Measurements from ENCODE around the gene KRTAP5-2. TPM values are rescaled to one million over a fixed set of nuclear protein-coding genes. Genes with fewer than 3 reads are reported as not detected.

The KRTAP5-2 gene
- total RNA-seq, 1 experiment from 2014 or later = not detected

DNA sequence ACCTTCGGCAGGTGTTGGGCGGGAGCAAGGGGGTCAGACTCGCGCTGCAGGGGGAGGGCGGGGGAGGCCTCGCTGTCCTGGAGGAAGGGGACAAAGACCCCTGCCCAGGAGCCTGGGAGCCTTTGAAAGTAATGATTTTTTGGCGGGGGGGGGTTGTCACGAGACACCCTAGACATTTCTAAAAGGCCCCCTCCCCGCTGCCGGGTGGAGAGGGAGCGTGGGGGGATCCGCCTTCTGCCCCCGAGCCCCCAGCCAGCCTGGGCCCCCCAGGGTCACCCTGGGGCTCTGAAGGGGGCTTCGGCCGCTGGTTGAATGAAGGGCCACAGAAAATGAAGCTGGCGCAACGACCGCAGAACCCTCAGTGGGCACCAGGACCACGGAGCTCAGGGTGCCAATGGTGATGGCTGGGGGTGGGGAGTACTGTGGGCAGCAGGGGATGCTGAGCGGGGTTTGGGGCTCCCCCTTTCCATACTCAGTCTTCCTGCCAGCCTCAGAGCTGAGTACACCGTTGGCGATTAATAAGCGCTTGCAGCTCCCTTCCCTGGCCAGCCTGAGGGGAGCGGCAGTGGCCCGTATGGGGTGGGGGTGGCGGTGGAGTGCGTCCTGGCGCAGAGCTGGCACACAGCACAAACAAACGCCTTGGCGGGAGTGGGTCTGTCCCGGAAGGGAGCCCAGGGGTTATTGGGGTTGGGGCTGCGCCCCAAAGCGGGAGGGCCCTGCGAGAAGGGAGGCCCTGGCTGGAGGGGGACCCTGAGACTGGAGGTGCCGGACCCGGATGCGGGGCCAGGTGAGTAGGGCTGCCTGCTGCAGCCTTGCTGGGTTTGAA lies 24.8 kb downstream of the KRTAP5-2 start:
- Histone ChIP-seq H3F3A (ENCODE audit: low read length, unreplicated experiment) (no peaks in the 10 kb centered on the region), H3K9ac (ENCODE audit: low read length) (no peak overlapping the region), H3K79me2 (ENCODE audit: low read length) (no peaks in the 10 kb centered on the region), H3K9me2 (replicated peaks; ENCODE audit: low read length) (no peaks in the 10 kb centered on the region), H3K4me1 (ENCODE audit: insufficient read depth, low read length) (peaks cover 8% of the 10 kb centered on the region), H3K9me3 (ENCODE audit: low read length) (no peaks in the 10 kb centered on the region), H4K20me1 (ENCODE audit: low read length) (no peaks in the 10 kb centered on the region), H3K36me3 (ENCODE audit: low read depth, low read length) (no peaks in the 10 kb centered on the region), H3K4me3 (ENCODE audit: low read length) (peak overlapping the region; percentile 67), H3K27me3 (ENCODE audit: low read length) (peaks cover 16% of the 10 kb centered on the region), H3K27ac (ENCODE audit: low read length) (no peak overlapping the region), H3K4me2 (ENCODE audit: low read length) (peak overlapping the region; percentile 94), H2AFZ (ENCODE audit: low read length) (peak overlapping the region; percentile 80)
- POLR2A ChIA-PET (ENCODE audit: unreplicated experiment) = interaction anchor here (0.6 kb wide), 1 partner anchor 9 kb away, joined by 25 read pairs; no protein-coding TSS in a partner anchor
- ATAC-seq (peak; percentile 40), DNase-seq (no peak)
- CTCF ChIA-PET = interaction anchor here (0.7 to 2.7 kb wide), 5 partner anchors 15 to 27 kb away, joined by 4 to 58 read pairs (median 5); no protein-coding TSS in a partner anchor
- TF ChIP-seq, protein P1, sequence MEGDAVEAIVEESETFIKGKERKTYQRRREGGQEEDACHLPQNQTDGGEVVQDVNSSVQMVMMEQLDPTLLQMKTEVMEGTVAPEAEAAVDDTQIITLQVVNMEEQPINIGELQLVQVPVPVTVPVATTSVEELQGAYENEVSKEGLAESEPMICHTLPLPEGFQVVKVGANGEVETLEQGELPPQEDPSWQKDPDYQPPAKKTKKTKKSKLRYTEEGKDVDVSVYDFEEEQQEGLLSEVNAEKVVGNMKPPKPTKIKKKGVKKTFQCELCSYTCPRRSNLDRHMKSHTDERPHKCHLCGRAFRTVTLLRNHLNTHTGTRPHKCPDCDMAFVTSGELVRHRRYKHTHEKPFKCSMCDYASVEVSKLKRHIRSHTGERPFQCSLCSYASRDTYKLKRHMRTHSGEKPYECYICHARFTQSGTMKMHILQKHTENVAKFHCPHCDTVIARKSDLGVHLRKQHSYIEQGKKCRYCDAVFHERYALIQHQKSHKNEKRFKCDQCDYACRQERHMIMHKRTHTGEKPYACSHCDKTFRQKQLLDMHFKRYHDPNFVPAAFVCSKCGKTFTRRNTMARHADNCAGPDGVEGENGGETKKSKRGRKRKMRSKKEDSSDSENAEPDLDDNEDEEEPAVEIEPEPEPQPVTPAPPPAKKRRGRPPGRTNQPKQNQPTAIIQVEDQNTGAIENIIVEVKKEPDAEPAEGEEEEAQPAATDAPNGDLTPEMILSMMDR (conservative IDR thresholded peaks at IDR 0.05; ENCODE audit: low read depth, low read length) = no peak
- TF ChIP-seq EZH2phosphoT487 (IDR thresholded peaks at IDR 0.05; ENCODE audit: borderline replicate concordance, low read length) = no peak
- no peak for TF ChIP-seq EZH2 (IDR thresholded peaks at IDR 0.05; ENCODE audit: low read length, unreplicated experiment)
- intact Hi-C loops (cut with micrococcal nuclease) = no loop called here
- TSS peak; percentile 33 for BruUV-seq (replicated peaks)

DNA sequence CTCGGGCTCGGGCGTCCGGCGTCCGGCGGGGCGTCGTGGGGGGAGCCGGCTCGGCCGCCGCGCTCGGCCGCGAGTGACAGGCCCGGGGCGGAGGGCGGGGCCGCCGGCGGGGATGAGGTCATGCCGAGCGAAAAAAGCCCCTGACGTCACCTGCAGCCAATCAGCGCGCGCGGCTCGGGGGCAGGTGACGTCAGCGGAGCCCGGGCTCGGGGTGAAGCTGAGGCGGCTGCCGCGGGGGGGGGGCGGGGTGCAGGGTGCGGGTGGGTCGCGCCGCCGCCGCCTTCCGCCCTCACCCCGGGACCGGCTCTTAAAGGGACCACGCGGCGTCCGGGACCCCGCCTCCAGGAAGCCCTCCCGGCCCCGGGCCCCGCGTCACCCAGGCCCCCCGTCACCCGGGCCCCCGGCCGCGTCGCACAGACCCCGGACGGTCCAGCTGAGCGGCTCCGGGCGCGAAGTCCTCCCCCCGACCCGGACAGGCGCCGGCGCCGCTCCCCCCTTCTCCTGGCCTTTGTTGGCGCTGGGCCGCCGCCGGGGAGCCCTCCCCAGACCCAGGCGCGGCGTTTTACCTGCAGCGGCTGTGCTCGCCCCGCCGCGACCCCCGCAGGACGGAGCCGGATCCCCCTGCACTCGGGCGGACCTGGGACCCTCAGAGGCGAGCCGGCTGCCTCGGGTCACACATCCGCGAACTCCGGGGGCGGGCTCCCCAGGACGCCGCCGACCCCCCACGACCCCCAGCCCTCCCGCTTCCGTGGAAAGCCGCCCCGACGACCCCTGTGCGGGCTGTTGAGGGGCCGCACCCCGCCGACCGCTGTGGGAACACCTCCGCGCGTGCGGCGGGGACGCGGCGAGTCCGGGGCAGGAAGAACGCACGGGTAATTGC lies 25.7 kb downstream of the KRTAP5-2 start, which contains the start of gene DUSP8:
Gene DUSP8 (minus strand): TSS at position 75 of the 880 bp plus-strand sequence. CDS start 6,445 bp downstream, outside the sequence.
- ATAC-seq (peak; percentile 23), DNase-seq (peak; percentile 70)
- Histone ChIP-seq H3K9me2 (replicated peaks; ENCODE audit: low read length) (no peaks in the 10 kb centered on the region), H3K4me2 (ENCODE audit: low read length) (peak within 1 kb of the TSS; percentile 94), H3K4me1 (ENCODE audit: insufficient read depth, low read length) (peaks cover 8% of the 10 kb centered on the region), H3K36me3 (ENCODE audit: low read depth, low read length) (no peaks in the 10 kb centered on the region), H3K9me3 (ENCODE audit: low read length) (no peaks in the 10 kb centered on the region), H3K27me3 (ENCODE audit: low read length) (peaks cover 16% of the 10 kb centered on the region), H3F3A (ENCODE audit: low read length, unreplicated experiment) (no peaks in the 10 kb centered on the region), H3K4me3 (ENCODE audit: low read length) (peak within 1 kb of the TSS; percentile 67), H3K79me2 (ENCODE audit: low read length) (no peaks in the 10 kb centered on the region), H4K20me1 (ENCODE audit: low read length) (no peaks in the 10 kb centered on the region), H3K9ac (ENCODE audit: low read length) (0 out of 2 replicates have a peak within 1 kb of the TSS, but pooled peaks have one; percentile 10), H2AFZ (ENCODE audit: low read length) (peak within 1 kb of the TSS; percentile 30; the same call in 1 of the 2 replicates), H3K27ac (ENCODE audit: low read length) (no peak within 1 kb of the TSS)
- POLR2A ChIA-PET (ENCODE audit: unreplicated experiment) = no interaction called here
- CTCF ChIA-PET = interaction anchor here (0.7 to 2.7 kb wide), 3 partner anchors 23 to 26 kb away, joined by 4 to 58 read pairs (median 5); no protein-coding TSS in a partner anchor
- no peak for TF ChIP-seq EZH2 (IDR thresholded peaks at IDR 0.05; ENCODE audit: low read length, unreplicated experiment)
- TF ChIP-seq, protein P1 (conservative IDR thresholded peaks at IDR 0.05; ENCODE audit: low read depth, low read length) = no peak
- no peak for TF ChIP-seq EZH2phosphoT487 (IDR thresholded peaks at IDR 0.05; ENCODE audit: borderline replicate concordance, low read length)
- intact Hi-C loops (cut with micrococcal nuclease) = no loop called here
- BruUV-seq (replicated peaks) = no TSS peak

All from PC-3 (cell line).